Activated CD8-positive, alpha-beta memory T cell treated with anti-CD3 and anti-CD28 coated beads for 24 hours (primary cell): ENCODE data around the gene CEP112.

ENCODE experiments used
- DNase-seq: peaks from one replicate; pipeline ENCODE4 v3.0.0-alpha.2; 2020

The CEP112 gene

DNA sequence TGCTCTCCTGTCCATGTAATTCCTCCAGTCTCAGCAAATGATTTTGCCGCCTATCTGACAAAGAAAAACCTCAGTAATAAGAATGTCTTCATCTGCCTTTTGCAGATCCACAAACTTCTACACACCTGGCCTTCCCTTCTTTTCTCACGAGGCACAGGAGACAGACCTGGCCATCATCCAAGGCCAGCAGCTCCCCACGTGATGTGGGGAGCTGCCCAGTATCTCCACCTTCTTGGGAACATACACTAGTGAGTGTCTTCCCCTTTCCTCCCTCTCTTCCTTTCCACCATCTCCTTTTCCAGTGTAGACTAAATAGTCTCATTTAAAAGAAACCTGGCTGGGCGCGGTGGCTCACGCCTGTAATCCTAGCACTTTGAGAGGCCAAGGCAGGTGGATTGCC is 274.4 kb downstream of the CEP112 start:
- no peak for DNase-seq

DNA sequence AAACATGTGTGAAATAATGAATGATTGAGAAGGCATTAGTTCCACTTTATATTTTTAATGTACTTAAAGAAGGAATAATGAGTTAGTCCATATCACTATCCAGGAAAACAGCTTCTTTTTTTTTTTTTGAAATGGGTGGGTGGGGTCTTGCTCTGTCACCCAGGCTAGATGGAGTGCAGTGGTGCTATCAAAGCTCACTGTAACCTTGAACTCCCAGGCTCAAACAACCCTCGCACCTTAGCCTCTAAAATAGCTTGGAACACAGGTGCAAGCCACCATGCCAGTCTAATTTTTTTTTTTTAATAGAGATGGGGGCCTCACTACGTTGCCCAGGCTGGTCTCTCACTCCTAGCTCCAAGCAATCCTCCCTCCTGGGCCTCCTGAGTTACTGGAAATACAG is 275.5 kb downstream of the CEP112 start:
- no peak for DNase-seq

DNA sequence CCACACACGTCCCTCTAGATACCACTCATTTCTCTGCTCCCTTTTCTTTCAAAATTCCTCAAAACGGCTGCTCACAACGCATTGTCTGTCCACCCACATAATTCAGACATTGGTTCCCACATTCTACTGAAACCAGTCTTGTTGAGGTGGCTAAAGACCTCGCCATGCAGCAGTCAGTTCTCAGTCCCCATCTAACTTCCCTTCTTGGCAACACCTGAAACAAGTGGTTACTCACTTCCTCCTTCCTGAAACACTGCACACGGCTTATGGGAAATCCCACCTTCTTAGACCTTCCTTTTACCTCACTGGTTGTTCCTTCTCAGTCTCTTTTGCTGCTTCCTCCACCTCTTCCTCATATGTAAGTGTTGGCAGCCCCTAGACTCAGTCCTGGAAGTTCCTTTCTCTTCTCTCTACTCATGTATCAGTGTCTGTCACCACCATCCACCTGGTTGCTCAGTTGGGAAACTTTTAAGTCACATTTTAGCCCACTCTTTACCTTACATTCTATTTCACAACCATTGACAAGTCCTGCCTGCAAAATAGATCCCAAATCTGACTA is 277.1 kb downstream of the CEP112 start:
- no peak for DNase-seq

DNA sequence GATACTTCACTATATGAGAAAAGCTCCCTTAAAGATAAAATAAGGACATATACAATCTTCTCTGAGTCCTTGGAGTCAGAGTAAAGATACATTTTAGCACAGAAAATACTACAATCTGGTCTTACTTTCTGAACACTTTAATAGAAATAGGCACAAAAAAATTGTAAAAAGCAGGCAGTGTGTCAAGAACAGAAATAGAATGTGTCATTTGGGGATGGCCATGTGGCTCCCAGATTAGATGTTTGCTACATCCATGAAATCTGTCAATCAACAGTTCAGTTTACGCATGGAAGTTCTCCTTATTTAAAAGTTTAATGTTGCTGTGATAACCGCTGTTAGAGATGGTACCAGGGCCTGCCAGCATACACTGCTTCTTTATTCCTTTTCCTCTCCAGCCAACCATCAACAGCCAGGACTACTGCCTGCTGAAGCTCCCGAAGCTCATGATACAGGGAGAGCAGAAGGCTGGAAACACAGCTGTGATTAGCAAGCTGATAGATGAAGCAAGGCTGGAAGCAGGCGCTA is 278.5 kb downstream of the CEP112 start:
- DNase-seq, result no peak

DNA sequence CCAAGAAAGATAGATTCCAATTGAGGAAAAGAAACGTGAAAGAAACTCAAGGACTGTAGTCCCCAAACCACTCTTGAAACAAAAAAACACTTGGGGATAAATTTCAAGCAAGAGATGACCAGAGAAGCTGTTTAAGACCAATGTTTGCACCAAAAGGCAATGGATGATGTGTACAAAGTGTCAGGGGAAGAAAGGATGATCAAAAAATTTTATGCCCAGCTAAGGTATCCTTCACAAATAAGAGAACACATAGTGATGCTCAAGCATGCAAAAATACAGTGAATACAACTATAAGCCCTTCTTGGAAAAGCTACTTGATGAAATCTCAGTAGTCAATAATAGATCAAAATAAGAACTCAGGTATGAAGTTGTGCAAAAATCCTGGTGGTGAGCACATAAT is 281.1 kb downstream of the CEP112 start:
- no peak for DNase-seq

DNA sequence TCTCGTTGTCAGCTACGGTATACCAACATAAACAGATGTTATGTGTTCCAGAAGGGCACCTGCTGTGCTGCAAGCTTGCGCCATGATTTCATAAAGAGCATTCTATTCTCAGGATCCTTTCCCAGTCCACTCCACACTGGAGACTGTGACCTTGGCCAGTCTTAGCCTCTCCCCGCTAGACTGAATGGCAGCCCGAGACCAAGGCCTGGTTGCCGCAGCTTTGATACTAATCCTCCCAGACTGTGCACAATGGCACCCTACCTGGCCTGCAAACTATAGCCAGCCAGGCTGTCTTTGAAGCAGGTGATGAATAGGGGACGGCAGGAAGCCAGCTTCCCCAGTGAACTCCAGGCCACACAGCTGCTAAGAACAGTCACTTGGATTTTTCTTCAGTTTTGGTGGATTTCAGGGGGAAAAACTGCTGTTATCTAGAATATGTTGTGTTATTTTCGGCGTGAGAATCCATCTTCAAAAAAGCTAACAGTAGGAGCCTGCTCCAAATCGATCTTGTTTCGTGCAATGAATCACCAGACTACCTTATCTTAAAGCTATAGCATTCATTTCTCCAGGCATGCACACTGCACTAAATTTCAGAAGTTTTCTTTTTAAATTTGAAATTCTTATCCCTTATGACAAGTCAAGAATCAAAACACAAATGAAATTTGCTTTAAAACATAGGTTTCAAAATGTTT is 289.0 kb downstream of the CEP112 start:
- no peak for DNase-seq

DNA sequence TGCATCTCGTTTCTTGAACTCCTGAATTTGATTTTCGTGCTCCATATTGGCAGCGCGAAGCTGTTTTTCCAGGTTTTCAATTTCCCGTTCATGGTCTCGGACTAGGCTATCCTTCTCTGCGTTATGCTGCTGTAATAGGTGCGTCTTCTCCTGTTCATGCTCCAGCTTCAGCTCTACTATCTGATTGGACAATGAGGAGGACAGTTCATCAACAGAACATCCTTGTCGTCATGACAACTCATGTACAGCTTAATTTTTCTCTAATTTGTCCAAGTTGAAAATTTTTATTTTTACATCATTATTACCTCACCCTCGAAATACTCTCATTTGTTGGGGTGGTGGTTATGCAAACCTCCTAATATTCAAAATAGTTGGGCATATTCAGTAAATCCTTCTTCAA is 289.8 kb downstream of the CEP112 start:
- DNase-seq, result no peak

DNA sequence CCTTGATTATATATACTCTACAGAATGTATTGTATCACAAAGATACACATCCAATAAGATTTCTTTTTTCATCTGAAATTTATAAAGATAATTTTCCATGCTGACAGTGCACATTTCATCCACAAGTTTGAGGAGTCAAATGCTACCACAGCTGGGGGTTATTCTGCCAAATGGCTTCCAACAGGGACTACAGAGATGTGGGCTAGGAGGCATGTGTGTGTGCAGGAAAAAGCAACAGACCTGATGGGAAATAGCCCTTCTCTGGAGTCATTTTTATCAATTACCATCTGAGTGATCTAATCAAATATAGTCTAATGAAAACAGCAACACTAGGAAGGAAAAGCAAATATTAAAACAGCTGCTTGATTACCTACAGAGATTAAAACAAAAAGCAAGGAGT is 290.5 kb downstream of the CEP112 start:
- DNase-seq, result no peak

DNA sequence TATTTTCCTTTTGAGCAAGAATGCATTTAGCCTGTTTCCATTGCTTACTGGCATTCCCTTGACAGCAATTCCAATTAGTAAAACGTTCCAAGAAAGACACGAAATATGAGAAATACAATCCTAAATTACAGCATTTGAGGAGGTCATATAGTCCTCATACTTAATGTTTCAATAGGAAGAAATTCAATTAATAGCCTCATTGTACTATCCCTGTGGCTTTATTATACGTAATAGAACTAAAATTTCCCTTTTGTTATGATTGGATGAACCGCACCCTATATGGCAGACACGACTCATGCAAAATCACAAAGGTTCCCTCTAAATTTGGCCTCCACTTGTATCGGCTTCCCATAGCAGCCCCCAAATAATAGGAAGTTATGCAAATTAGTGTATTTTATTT is 291.7 kb downstream of the CEP112 start:
- DNase-seq, result no peak

DNA sequence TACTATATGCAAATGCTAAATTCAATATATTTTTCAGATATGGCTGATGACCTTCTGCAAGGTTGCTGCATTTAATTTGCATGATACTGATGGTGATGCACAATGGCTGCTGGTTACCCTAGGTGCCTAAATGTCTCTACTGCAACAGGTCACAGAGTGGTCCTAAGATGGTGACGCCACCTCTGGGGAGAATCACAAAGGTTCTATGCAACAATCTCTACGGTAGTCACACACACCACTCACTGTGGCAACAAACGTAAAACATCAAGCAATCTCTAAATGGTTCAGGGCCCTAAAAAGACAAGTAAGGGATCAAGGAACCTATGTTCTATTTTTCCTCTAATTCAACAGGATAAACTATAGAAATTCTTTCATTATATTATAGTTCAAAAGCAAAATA is 293.3 kb downstream of the CEP112 start:
- no peak for DNase-seq

DNA sequence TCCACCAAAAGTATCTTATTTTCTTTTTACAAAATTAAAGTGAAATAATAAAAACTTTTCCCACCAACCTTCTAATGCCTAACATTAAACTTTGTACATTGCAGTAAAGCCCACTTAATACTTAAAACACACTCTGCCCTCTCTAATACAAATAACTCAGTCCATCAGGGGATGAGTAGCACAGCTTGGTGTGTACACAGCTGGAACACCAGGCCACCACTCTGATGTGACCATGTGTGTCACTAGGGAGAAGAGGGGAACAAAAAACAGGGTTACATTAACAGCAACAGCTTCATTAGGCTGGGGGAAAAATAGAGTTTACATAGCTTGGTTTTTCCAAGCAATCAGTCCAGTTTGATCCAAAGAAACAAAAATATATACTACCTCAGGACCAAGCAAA is 295.0 kb downstream of the CEP112 start:
- no peak for DNase-seq

DNA sequence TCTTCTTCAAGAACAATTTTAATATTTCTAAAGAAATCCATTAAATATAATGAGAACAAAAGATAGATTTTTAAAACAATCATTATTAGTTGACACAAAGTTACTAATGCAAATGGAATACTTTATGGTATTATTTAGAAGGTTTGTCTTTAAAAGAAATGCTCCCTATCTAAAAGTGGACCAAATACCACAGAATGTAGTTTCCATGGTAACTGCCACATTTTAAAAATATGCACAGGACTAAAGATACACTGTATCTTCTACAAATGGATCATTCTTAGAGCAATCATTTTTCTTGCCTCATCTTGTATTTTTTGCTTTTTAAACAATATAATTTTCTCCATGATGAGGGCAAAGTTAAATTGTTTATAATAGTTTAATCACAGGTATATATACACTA is 296.0 kb downstream of the CEP112 start:
- DNase-seq, result no peak

DNA sequence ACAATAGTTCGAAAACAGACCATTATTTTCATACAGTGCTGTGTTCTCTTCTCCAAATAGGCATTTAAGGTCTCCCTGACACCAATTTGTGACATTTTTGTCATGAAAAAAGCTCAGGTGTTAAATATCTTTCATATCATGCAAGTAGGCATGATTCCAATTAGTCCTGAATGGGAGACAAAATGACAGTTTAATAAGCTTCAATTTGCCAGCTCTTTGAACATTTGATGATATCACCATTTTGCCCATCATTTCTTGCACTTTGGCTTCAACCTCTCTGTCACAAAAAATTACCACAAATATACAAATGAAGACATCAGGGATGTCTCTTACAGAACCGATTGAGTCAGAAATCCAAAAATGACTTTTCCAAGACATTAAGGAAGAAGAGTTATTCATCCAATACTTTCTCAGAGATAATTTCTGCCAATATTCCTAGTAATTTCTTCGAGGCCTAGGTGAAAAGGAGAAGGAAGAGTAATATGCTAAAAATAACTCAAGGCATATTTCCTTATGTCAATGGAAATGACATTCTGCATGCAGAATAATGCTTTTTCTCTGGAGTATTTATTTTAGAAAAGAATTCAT is 298.1 kb downstream of the CEP112 start:
- DNase-seq, result no peak

DNA sequence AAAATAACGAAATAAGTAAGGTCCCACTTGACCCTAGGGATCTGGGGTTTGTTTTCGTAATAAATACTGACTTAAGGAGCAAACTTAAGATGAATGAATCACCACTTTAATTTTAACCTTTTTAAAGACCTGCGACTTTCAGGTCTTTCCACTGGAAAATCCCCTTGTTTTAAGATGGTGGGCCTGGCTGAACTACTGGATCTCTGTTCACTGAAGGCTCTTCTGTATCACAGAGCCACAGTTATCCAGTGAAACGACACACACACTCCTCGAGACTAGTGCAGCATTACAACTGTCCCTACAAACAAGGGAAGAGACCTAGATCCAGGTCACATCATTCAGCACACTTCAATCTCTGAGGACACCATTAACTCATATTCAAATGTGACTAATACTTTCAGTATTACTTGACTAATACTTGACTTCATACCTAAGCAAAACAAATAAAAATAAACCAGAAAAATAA is 299.0 kb downstream of the CEP112 start:
- DNase-seq, result no peak

DNA sequence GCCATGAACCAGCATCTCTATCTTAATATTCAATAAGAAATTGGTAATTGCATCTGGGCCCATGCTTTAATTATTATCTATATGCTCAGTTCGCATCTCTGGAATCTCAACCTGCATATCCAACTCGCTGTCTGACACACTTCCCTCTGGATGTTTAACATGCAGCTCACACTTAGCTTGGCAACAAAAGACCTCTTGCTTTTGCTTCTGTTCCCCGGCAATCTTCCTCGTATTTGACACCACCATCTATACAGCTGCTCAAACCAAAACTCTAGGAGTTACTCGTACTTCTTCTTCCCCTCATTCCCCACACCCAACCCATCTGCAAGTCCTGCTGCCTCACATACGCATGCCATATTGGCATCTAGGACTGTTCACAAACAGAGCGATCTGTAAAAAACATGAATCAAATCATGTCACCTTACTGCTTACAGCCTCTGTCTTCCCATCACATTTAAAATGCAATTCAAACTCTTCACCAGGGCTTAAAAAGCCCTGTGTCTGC is 300.6 kb downstream of the CEP112 start:
- DNase-seq, result no peak

DNA sequence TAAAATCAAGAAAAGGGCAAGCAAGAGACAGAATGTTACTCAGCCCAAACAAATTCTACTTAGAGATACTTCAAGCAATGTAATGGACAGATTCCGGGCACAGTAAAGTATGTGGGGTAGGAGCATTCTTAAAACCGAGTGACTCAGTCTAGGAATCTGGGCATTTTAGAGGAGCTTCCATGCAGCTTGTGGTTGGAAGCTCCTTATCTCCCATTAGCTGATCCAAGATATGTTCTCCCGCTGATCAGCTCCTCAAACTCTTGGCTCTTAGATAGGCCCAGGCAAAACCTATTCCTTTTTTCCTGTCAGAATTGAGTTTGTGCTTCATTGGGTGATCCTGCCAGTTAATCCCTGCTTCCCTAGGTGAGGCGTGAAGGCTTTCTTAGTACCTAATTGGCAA is 303.3 kb downstream of the CEP112 start:
- DNase-seq, result no peak

DNA sequence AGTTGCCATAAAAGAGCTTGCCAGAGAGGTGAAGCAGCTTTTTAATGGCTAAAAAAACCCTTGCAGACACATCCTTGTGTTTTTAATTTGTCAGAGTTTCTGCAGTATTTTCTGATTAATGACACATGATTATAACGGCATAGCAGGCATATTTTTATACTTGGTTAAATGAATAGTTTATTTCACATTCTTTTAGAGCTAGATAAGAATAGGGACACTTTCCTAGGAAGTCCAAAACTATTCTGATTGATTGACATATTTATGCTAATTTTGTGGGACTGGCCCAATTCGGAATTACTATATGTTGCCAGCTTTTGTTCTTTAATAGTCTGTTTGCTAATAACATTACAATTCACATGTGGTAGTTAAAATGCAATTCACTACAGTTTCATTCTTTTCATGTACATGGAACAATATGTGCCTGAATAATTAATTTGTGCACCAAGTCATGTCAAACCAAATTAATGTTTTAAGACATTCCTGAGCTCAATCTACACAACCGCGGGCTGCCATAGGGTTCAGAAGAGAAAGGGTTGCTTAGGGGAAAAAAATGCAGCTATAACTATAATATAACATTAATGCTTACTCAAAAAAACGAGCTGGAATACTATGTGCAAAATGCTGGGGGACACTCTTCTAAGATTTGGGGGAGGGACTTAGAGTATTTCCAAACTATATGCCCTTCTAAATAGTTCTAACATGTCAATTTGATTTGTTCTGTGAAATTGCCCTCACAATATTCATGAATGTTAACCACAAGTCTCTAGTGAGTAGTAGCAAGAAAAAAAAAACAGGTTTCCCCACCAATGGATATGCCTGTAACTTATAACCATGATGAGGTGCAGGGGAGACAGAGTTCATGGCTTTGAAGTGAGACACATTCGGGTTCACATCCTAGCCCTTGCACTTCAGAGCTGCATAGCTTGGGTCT is 305.4 kb downstream of the CEP112 start:
- no peak for DNase-seq

DNA sequence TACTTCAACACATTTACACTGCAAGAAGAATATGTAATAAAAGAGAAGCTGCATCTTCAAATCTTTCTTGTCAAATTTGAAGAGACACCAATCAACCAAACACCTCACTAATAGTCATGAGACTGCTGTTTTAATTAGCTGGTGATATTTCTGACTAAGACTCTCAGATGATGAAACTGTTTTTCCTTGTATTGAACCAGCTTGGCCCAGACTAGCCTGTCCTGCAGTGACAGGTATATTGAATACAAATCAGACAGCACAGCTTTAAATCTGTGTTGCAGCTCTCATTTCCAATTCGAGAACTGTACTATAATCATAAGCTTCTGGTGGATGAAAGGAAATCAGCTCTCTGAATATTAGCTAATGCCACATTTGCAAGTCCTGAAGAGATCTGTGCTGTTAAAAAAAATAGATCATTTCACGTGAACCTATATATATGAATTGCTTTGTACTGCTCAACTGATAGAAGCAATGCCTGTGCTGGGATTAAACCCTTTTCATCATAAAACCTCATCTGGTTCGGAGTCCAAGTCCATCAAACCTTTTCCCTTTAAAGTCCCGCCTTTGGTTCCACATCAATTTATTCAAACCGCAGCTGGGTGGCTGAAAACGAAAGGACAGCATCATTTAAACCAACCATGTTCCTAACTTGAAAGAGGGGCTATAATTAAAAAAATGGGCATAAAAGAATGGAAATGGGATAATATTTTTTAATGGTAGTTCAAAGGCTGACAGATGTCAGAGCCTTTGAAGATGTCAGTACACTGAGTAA is 306.2 kb downstream of the CEP112 start:
- DNase-seq, result no peak

DNA sequence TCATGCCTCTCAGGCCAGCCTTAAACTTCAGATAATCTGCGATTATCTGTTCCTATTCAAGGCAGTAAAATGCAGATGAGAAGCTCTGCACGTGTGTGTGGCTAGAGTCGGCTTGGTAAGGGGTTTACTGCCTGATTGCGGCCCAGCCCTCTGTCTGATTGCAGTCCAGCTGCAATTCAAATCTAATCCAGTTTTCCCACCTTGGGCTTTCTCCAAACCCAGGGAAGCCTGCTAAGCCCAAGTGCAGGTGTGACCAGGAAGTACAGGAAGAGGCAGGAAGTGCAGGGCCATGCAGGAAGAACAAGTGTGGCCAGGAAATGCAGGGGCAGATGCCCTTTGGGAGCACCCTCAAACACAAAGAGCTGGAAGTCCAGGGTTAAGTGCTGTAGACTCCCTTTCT is 314.9 kb downstream of the CEP112 start:
- no peak for DNase-seq

DNA sequence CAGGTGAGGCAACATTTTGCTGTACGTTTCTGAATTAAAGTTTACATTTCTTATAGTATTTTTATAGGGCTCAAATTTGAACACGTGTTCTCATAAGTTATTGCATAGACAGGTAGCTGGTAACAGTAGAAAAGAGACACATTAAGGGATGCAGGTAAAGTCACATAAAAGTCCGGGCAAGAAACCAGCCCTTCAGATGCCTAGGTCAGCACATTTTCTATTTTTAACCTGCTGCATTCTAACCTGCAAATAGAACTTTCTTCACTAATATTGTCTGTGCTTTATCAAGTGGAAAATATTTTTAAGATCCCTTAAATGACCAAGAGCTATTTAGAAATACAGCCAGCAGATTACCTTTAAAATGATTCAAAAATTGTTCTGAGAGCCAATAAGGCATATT is 323.1 kb downstream of the CEP112 start:
- DNase-seq, result no peak

DNA sequence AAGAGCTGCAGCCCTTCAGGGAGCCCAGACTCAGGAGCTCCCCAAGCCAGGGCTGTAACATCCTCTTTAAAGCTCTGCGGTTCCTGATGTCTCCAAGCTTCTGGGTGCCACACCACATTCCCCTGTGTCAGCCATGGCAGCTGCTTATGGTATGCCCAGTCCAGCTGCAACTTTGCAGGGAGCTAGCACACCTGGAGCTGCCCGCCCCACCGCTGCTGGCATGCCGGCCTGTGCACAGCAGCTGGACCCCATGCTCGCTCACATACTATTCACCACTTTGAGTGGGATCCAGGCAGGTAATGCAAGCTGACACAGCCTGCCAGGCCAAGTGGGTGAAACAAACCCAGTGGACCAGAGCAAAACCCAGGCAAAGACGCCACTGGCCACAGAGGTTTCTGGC is 324.9 kb downstream of the CEP112 start:
- no peak for DNase-seq

DNA sequence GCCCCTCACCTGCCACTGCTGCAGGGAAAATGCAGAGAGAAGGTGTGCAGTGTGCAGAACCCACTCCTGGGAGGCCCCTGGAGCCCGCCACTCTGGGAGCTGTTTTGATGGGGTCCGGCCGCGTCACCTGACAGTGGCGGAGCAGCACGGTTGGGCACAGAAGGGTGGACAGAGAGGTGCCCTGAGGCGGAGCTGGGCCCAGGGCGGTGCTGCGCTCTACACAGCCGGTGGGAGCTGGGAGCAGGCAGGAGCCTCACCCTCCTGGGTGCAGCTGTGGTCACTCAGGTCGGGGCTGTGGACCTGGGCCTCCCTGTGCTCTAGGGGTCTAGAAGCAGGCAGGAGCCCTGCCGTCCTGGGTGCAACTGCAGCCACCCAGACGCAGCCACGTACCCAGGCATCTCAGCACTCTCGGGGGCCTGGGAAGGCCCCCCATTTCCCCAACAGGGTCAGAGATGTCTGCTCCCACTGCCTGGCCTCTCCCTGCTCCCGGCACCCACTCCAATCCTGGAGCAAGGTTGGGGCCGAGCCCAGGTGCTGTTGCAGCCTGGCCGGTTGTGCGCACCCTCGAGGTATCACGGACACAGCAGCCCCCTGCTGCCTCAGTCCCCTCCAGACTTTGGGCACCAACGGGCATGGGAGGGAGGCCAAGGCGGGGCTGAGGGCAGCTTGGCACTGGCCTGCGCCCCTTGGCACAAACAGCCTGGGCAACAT is 326.1 kb downstream of the CEP112 start:
- DNase-seq, result no peak
